ENCODE results near the gene MDM4.

- no peak for TF ChIP-seq CTCF (IDR thresholded peaks at IDR 0.05; ENCODE audit: borderline replicate concordance, extremely low read depth, low read length, poor library complexity, severe bottlenecking)
- no peak for TF ChIP-seq EZH2 (IDR thresholded peaks at IDR 0.05; ENCODE audit: borderline replicate concordance, low read depth, low read length, severe bottlenecking)
Measured at GRCh38 chr1:204499511-204500468, 16.4 kb upstream of the MDM4 start.
